OCI-LY7 (cell line): ENCODE measurements around the gene CNN2. TPM values are rescaled to one million over a fixed set of nuclear protein-coding genes. Genes with fewer than 3 reads are reported as not detected.

Source experiments
- BruUV-seq: library from RNA; stranded (reverse); fragments of 400-500 nt; replicated peaks from 2 replicates; lab custom pipeline; 2021; lab: Mats Ljungman, UMichigan
- CTCF ChIA-PET: fragments of 300-600 bp; sonication (Branson Sonifier 250); formaldehyde crosslinking; loops from one replicate; lab custom pipeline; 2022; ENCODE audit warnings: antibody characterized with exemption; ENCODE audit not compliant: unreplicated experiment; lab: Charles Lee
- POLR2A ChIA-PET: fragments of 300-600 bp; sonication (Branson Sonifier 250); formaldehyde crosslinking; loops from one replicate; lab custom pipeline; 2022; ENCODE audit warnings: antibody characterized with exemption; lab: Charles Lee
- DNase-seq: peaks from one replicate; pipeline ENCODE4 v3.0.0-alpha.2; 2015; ENCODE audit warnings: low spot score
- H2AFZ ChIP-seq: fragments of 200-600 bp; sonication (generic), shearing (Covaris generic); 2 replicates; pipeline ENCODE4 v1.6.1; 2014; ENCODE audit warnings: mild to moderate bottlenecking, antibody characterized with exemption, low read length, moderate library complexity
- H3K27ac ChIP-seq: fragments of 200-600 bp; sonication (generic); 2 replicates; pipeline ENCODE4 v1.5.1; 2014; ENCODE audit warnings: mixed run types, low read depth, mild to moderate bottlenecking, moderate library complexity, low read length, inconsistent platforms; ENCODE audit not compliant: poor library complexity, severe bottlenecking
- H3K36me3 ChIP-seq: fragments of 200-600 bp; sonication (generic); 2 replicates; pipeline ENCODE4 v1.6.1; 2014; ENCODE audit warnings: mild to moderate bottlenecking, antibody characterized with exemption, low read length, moderate library complexity, mixed read lengths; ENCODE audit not compliant: insufficient read depth
- H3K4me1 ChIP-seq: fragments of 200-600 bp; sonication (generic); 2 replicates; pipeline ENCODE4 v1.5.1; 2014; ENCODE audit warnings: mild to moderate bottlenecking, low read length; ENCODE audit not compliant: insufficient read depth, poor library complexity, severe bottlenecking
- H3K4me2 ChIP-seq: fragments of 200-600 bp; sonication (generic); 2 replicates; pipeline ENCODE4 v1.6.1; 2014; ENCODE audit warnings: mild to moderate bottlenecking, low read length
- H3K4me3 ChIP-seq: fragments of 200-600 bp; sonication (generic); 2 replicates; pipeline ENCODE4 v1.5.1; 2014; ENCODE audit warnings: mild to moderate bottlenecking, low read depth, low read length; ENCODE audit not compliant: poor library complexity, severe bottlenecking
- H3K79me2 ChIP-seq: fragments of 200-600 bp; sonication (generic); 2 replicates; pipeline ENCODE4 v1.6.1; 2016; ENCODE audit warnings: low read depth, mild to moderate bottlenecking, low read length, moderate library complexity, mixed read lengths; ENCODE audit not compliant: insufficient read depth
- H3K9me2 ChIP-seq: fragments of 200-600 bp; sonication (generic); 2 replicates; pipeline ENCODE4 v1.6.1; 2016; ENCODE audit warnings: mild to moderate bottlenecking, low read length, mixed read lengths; ENCODE audit not compliant: insufficient read depth
- H3K9me3 ChIP-seq: fragments of 200-600 bp; sonication (generic); 2 replicates; pipeline ENCODE4 v1.6.1; 2014; ENCODE audit warnings: mild to moderate bottlenecking, mixed run types, low read length, mixed read lengths
- H4K20me1 ChIP-seq: fragments of 200-600 bp; sonication (generic); 2 replicates; pipeline ENCODE4 v1.6.1; 2014; ENCODE audit warnings: mild to moderate bottlenecking, antibody characterized with exemption, low read length, moderate library complexity, mixed read lengths; ENCODE audit not compliant: insufficient read depth
- CTCF ChIP-seq: fragments of 200-600 bp; sonication (generic); conservative IDR thresholded peaks from 2 replicates; pipeline ENCODE4 v1.5.1; 2014; ENCODE audit warnings: mild to moderate bottlenecking, antibody characterized with exemption, low read length, moderate library complexity, mixed read lengths
- EZH2phosphoT487 ChIP-seq: fragments of 200-600 bp; sonication (generic); IDR thresholded peaks from 2 replicates; pipeline ENCODE4 v1.6.1; 2018; ENCODE audit warnings: low read depth, borderline replicate concordance, mild to moderate bottlenecking, mixed run types, antibody characterized with exemption, low read length, moderate library complexity, mixed read lengths
- intact Hi-C: fragments of 100-400 bp; cut with micrococcal nuclease; formaldehyde crosslinking; loops from one replicate; pipeline ENCODE4 v1.10.0; 2022; ENCODE audit not compliant: unreplicated experiment
- total RNA-seq, 2 experiments: library from RNA; depleted of rRNA in 1 of 2; stranded (reverse); fragments of >200 nt in 1 of 2; shearing (Covaris generic) in 1 of 2; gene quantifications; 2 replicates each; pipeline ENCODE4 v1.2.3, GENCODE V29; 2014 to 2022

CNN2 gene
- total RNA-seq, 2 experiments from 2014 or later: 73.7 to 127 TPM

GRCh38 chr19:1002600-1002999 lies 23.8 kb upstream of the CNN2 start:
- Histone ChIP-seq H3K36me3 (peaks cover 13% of the 10 kb centered on the region), H3K27ac (no peak overlapping the region), H3K4me2 (no peak overlapping the region), H3K4me3 (no peak overlapping the region), H3K9me3 (no peaks in the 10 kb centered on the region), H3K4me1 (no peaks in the 10 kb centered on the region), H2AFZ (no peak overlapping the region), H3K79me2 (no peaks in the 10 kb centered on the region), H4K20me1 (no peaks in the 10 kb centered on the region), H3K9me2 (no peaks in the 10 kb centered on the region)
- POLR2A ChIA-PET: interaction anchor here (0.5 to 0.7 kb wide), 2 partner anchors 15 to 238 kb away, joined by 3 read pairs; no protein-coding TSS in a partner anchor
- CTCF ChIA-PET: no interaction called here
- BruUV-seq: no TSS peak
- TF ChIP-seq EZH2phosphoT487 (no peak), CTCF (no peak)
- intact Hi-C loops: no loop called here
- DNase-seq: no peak

GRCh38 chr19:1003283-1003682 lies 23.1 kb upstream of the CNN2 start:
- no peak overlapping the region for H3K4me2 ChIP-seq
- no peak for DNase-seq
- no TSS peak for BruUV-seq
- H2AFZ ChIP-seq: no peak overlapping the region
- no peaks in the 10 kb centered on the region for H3K79me2 ChIP-seq
- peaks cover 13% of the 10 kb centered on the region for H3K36me3 ChIP-seq
- no peaks in the 10 kb centered on the region for H3K9me2 ChIP-seq
- intact Hi-C loops: no loop called here
- TF ChIP-seq CTCF: no peak
- TF ChIP-seq EZH2phosphoT487: no peak
- no peak overlapping the region for H3K27ac ChIP-seq
- CTCF ChIA-PET: no interaction called here
- no peak overlapping the region for H3K4me3 ChIP-seq
- no peaks in the 10 kb centered on the region for H3K9me3 ChIP-seq
- H4K20me1 ChIP-seq: no peaks in the 10 kb centered on the region
- POLR2A ChIA-PET: interaction anchor here (0.7 kb wide), 1 partner anchor 14 kb away, joined by 3 read pairs; no protein-coding TSS in a partner anchor
- H3K4me1 ChIP-seq: no peaks in the 10 kb centered on the region

- H3K4me1 ChIP-seq: no peaks in the 10 kb centered on the region
- no peak overlapping the region for H3K27ac ChIP-seq
- no peaks in the 10 kb centered on the region for H3K9me3 ChIP-seq
- no TSS peak for BruUV-seq
- no peaks in the 10 kb centered on the region for H3K9me2 ChIP-seq
- no peak for TF ChIP-seq EZH2phosphoT487
- TF ChIP-seq CTCF: no peak
- intact Hi-C loops: no loop called here
- no peak overlapping the region for H2AFZ ChIP-seq
- peaks cover 23% of the 10 kb centered on the region for H3K36me3 ChIP-seq
- no peak overlapping the region for H3K4me2 ChIP-seq
- ChIA-PET POLR2A (no interaction called here), CTCF (no interaction called here)
- no peak overlapping the region for H3K4me3 ChIP-seq
- H3K79me2 ChIP-seq: no peaks in the 10 kb centered on the region
- no peak for DNase-seq
- H4K20me1 ChIP-seq: no peaks in the 10 kb centered on the region
Measured at GRCh38 chr19:1004204-1004802, 22.1 kb upstream of the CNN2 start.
